Measurements from ENCODE around the gene TNFRSF21. TPM values are rescaled to one million over a fixed set of nuclear protein-coding genes. Genes with fewer than 3 reads are reported as not detected.
"Not testable (repeated sequence)": the region's sequence is repeated elsewhere in the genome, so short reads cannot be mapped to it uniquely, and the experiment has no call there.

Gene TNFRSF21
- total RNA-seq, 1 donor from 2014 or later: 64.6 TPM

GRCh38 chr6:47247227-47247797 is 62.4 kb downstream of the TNFRSF21 start:
- no peak for ATAC-seq

- ATAC-seq: no peak
These were observed 63.2 kb downstream of the TNFRSF21 start for GRCh38 chr6:47246551-47246950.

- no peak for ATAC-seq
These were observed 63.8 kb downstream of the TNFRSF21 start for GRCh38 chr6:47245745-47246371.

- ATAC-seq: peak; percentile 100
These were observed 67.0 kb downstream of the TNFRSF21 start for GRCh38 chr6:47242483-47243386.

GRCh38 chr6:47241742-47242482 is 67.8 kb downstream of the TNFRSF21 start:
- ATAC-seq: no peak

- ATAC-seq: no peak
These were observed 69.3 kb downstream of the TNFRSF21 start for GRCh38 chr6:47240277-47240890.

GRCh38 chr6:47239546-47239945 is 70.2 kb downstream of the TNFRSF21 start:
- ATAC-seq: no peak

GRCh38 chr6:47238456-47238995 is 71.2 kb downstream of the TNFRSF21 start:
- no peak for ATAC-seq

- peak; percentile 46 for ATAC-seq
These were observed 72.5 kb downstream of the TNFRSF21 start for GRCh38 chr6:47237196-47237595.

GRCh38 chr6:47235964-47236760 is 73.5 kb downstream of the TNFRSF21 start:
- peak; percentile 15 for ATAC-seq

GRCh38 chr6:47235421-47235820 is 74.3 kb downstream of the TNFRSF21 start:
- ATAC-seq: no peak

GRCh38 chr6:47234266-47234933 is 75.3 kb downstream of the TNFRSF21 start:
- no peak for ATAC-seq

GRCh38 chr6:47231151-47231550 is 78.6 kb downstream of the TNFRSF21 start:
- ATAC-seq: no peak

- no peak for ATAC-seq
These were observed 79.1 kb downstream of the TNFRSF21 start for GRCh38 chr6:47230579-47230978.

- no peak for ATAC-seq
These were observed 80.5 kb downstream of the TNFRSF21 start for GRCh38 chr6:47229255-47229654.

GRCh38 chr6:47228093-47228492 is 81.6 kb downstream of the TNFRSF21 start:
- ATAC-seq: not testable (repeated sequence)

- ATAC-seq: not testable (repeated sequence)
These were observed 86.5 kb downstream of the TNFRSF21 start for GRCh38 chr6:47223251-47223650.

- no peak for ATAC-seq
These were observed 88.1 kb downstream of the TNFRSF21 start for GRCh38 chr6:47221565-47221964.

- ATAC-seq: no peak
These were observed 100.1 kb downstream of the TNFRSF21 start for GRCh38 chr6:47209632-47210031.

- no peak for ATAC-seq
These were observed 102.4 kb downstream of the TNFRSF21 start for GRCh38 chr6:47207261-47207660.

GRCh38 chr6:47206626-47207025 is 103.1 kb downstream of the TNFRSF21 start:
- ATAC-seq: no peak

All from esophagus mucosa (tissue), 1 donor.